SIG-M5 treated with dmso at 0.1 percent for 504 hours (cell line): ENCODE results near the gene FOXF1.

Experiments used
- DNase-seq: peaks from one replicate; lab custom pipeline; 2025; ENCODE audit not compliant: unreplicated experiment; lab: John Stamatoyannopoulos, UW

Gene FOXF1

GRCh38 chr16:86510465-86511261, at the start of gene FOXF1:
Gene FOXF1 (plus strand): TSS chr16:86510527. CDS start chr16:86510570, 43 bp downstream.
- peak; percentile 53 for DNase-seq

- no peak for DNase-seq
These were observed 49.3 kb upstream of the FOXF1 start for GRCh38 chr16:86461037-86461436.

- DNase-seq: no peak
These were observed 47.8 kb upstream of the FOXF1 start for GRCh38 chr16:86462334-86463084.

GRCh38 chr16:86464044-86464443, 46.3 kb upstream of the FOXF1 start:
- DNase-seq: no peak

GRCh38 chr16:86465434-86465833, 44.9 kb upstream of the FOXF1 start:
- no peak for DNase-seq

- no peak for DNase-seq
These were observed 43.5 kb upstream of the FOXF1 start for GRCh38 chr16:86466696-86467406.

- no peak for DNase-seq
These were observed 42.8 kb upstream of the FOXF1 start for GRCh38 chr16:86467490-86467889.

GRCh38 chr16:86470964-86471363, 39.4 kb upstream of the FOXF1 start:
- DNase-seq: no peak

GRCh38 chr16:86471896-86472295, 38.4 kb upstream of the FOXF1 start:
- DNase-seq: no peak

GRCh38 chr16:86472366-86472765, 38.0 kb upstream of the FOXF1 start:
- no peak for DNase-seq

- no peak for DNase-seq
These were observed 33.3 kb upstream of the FOXF1 start for GRCh38 chr16:86476956-86477534.

GRCh38 chr16:86477642-86478041, 32.7 kb upstream of the FOXF1 start:
- DNase-seq: no peak

- DNase-seq: no peak
These were observed 31.5 kb upstream of the FOXF1 start for GRCh38 chr16:86478779-86479178.

GRCh38 chr16:86479419-86479818, 30.9 kb upstream of the FOXF1 start:
- DNase-seq: no peak

GRCh38 chr16:86480444-86480843, 29.9 kb upstream of the FOXF1 start:
- no peak for DNase-seq

- DNase-seq: no peak
These were observed 28.7 kb upstream of the FOXF1 start for GRCh38 chr16:86481607-86482006.

- DNase-seq: no peak
These were observed 26.1 kb upstream of the FOXF1 start for GRCh38 chr16:86484240-86484639.

GRCh38 chr16:86485746-86486145, 24.6 kb upstream of the FOXF1 start:
- DNase-seq: no peak

- DNase-seq: no peak
These were observed 19.3 kb upstream of the FOXF1 start for GRCh38 chr16:86490859-86491639.

- no peak for DNase-seq
These were observed 18.7 kb upstream of the FOXF1 start for GRCh38 chr16:86491640-86492023.
